Spleen (tissue), 11 donors: ENCODE measurements around the gene LDLRAD2. TPM values are rescaled to one million over a fixed set of nuclear protein-coding genes. Genes with fewer than 3 reads are reported as not detected.

Experiments used
- DNase-seq: peaks from one replicate; pipeline ENCODE4 v3.0.0-alpha.2; 2020
- H3K27ac ChIP-seq, 8 donors: fragments of 200-600 bp; sonication (generic) in 7 of 8; 1 replicate in 4 of 8; 2 replicates in 4 of 8; pipeline versions ENCODE4 v1.5.0 to v1.8.0; 2016 to 2021; ENCODE audit warnings: inconsistent platforms in 4 of 8, mild to moderate bottlenecking in 4 of 8, moderate library complexity in 1 of 8
- H3K27me3 ChIP-seq, 7 donors: fragments of 200-600 bp; sonication (generic) in 6 of 7; replicated peaks in 1 of 7; 1 replicate in 4 of 7; 2 replicates in 3 of 7; pipeline versions ENCODE4 v1.5.0 to v1.8.0; 2016 to 2021; ENCODE audit warnings: inconsistent platforms in 3 of 7, mild to moderate bottlenecking in 1 of 7
- H3K36me3 ChIP-seq, 6 donors: fragments of 200-600 bp; sonication (generic) in 5 of 6; 1 replicate in 4 of 6; 2 replicates in 2 of 6; pipeline versions ENCODE4 v1.5.0 to v1.8.0; 2016 to 2021; ENCODE audit warnings: inconsistent platforms in 2 of 6
- H3K4me1 ChIP-seq, 6 donors: fragments of 200-600 bp; sonication (generic) in 5 of 6; 1 replicate in 3 of 6; 2 replicates in 3 of 6; pipeline versions ENCODE4 v1.5.0 to v1.8.0; 2016 to 2021; ENCODE audit warnings: inconsistent platforms in 3 of 6
- H3K4me3 ChIP-seq, 8 donors: fragments of 200-600 bp; sonication (generic) in 7 of 8; 1 replicate in 4 of 8; 2 replicates in 4 of 8; pipeline versions ENCODE4 v1.5.0 to v1.8.0; 2016 to 2021; ENCODE audit warnings: inconsistent platforms in 4 of 8, mild to moderate bottlenecking in 4 of 8, moderate library complexity in 2 of 8
- H3K9me3 ChIP-seq, 8 donors: fragments of 200-600 bp; sonication (generic) in 7 of 8; 1 replicate in 4 of 8; 2 replicates in 4 of 8; pipeline versions ENCODE4 v1.5.0 to v1.8.0; 2016 to 2021; ENCODE audit warnings: inconsistent platforms in 4 of 8
- CTCF ChIP-seq, 11 experiments: fragments of 200-600 bp in 7 of 11; fragments of 450-650 bp in 4 of 11; sonication (generic) in 4 of 11; IDR thresholded peaks in 8 of 11; conservative IDR thresholded peaks in 3 of 11; 1 replicate in 7 of 11; 2 replicates in 4 of 11; pipeline versions ENCODE4 v1.4.0 to v1.8.0; 2016 to 2021; ENCODE audit warnings: antibody characterized with exemption in 11 of 11, inconsistent platforms in 4 of 11, mild to moderate bottlenecking in 1 of 11
- POLR2A ChIP-seq, 3 donors: fragments of 450-650 bp; IDR thresholded peaks; one replicate each; pipeline ENCODE4 v1.5.1; 2017; ENCODE audit warnings: antibody characterized with exemption in 3 of 3, mild to moderate bottlenecking in 1 of 3
- POLR2AphosphoS5 ChIP-seq, 3 donors: sonication (generic); formaldehyde crosslinking; IDR thresholded peaks; one replicate each; pipeline ENCODE4 v1.5.1; 2017; ENCODE audit warnings: antibody characterized with exemption in 3 of 3
- WGBS, 5 donors: extraction: QIAGEN DNeasy Blood & Tissue Kit in 3 of 5; methylation state at CpG; one replicate each; pipeline versions ENCODE4 v1.1.5 to v1.1.7; 2013 to 2018; 5-methylcytosine and 5-hydroxymethylcytosine counted together
- intact Hi-C: fragments of 100-400 bp; cut with DNase I; formaldehyde crosslinking; loops from one replicate; pipeline ENCODE4 v1.15.0; 2023; ENCODE audit warnings: low total_unique reads
- polyA plus RNA-seq, 3 donors: library from polyadenylated mRNA; stranded (reverse); fragments of 200-250 nt; gene quantifications; one replicate each; pipeline ENCODE4 v1.2.1, GENCODE V29; 2013
- total RNA-seq, 7 donors: library from RNA; depleted of rRNA in 3 of 7; stranded (reverse); fragments of >200 nt in 3 of 7; fragmentation: NEBNext Ultra II Directional in 4 of 7; extraction: Animal tissue kit (Norgen Biotek cat#: 25700) in 4 of 7; gene quantifications; one replicate each; pipeline versions ENCODE4 v1.1.0 to v1.2.1, GENCODE V29; 2016 to 2021
- donor health status: healthy with polysubstance abuse.
- donor health status: DM: no; HTN: no; CAD: no; lungs with moderate emphysema.
- donor health status: DM: no; HTN: no; CAD: no.
- donor health status: Bipolar disorder and iron deficiency.
- donor health status: healthy.
- donor health status: DM: no; HTN: no; CAD: no.
- donor health status: DM: yes; HTN: yes; CAD: no.

Gene LDLRAD2
- total and polyA plus RNA-seq, 10 donors, result 0.94 to 4.3 (median 1.4) TPM

DNA sequence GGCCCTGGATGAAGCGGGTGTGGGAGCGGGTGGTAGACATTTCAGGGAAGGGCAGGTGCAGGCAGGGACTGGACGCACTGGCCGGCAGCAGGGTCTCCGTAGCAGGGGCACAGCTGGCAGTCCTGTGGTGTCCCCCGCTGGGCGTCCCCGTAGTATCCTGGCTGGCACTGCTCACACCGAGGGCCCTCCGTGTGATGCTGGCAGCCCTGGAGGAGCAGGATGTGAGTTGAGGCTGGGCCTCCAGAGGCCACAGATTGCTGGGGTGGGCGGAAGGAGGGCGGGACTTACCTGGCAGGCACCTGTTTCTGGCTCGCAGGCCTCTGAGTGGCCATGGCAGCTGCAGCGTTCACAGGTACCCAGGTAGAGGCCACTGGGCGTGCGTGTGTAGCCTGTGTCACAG is 62.3 kb downstream of the LDLRAD2 start:
- peaks cover 0 to 10% (median 0%) of the 10 kb centered on the region in 6 donors for H3K4me1 ChIP-seq
- no peak for DNase-seq
- H3K27me3 ChIP-seq, result no peaks in the 10 kb centered on the region
- peaks cover 0 to 98% (median 42%) of the 10 kb centered on the region in 6 donors for H3K36me3 ChIP-seq
- H3K4me3 ChIP-seq, result no peak overlapping the region
- TF ChIP-seq CTCF (IDR thresholded peaks at IDR 0.05 in 8 of 11, conservative IDR thresholded peaks at IDR 0.05 in 3 of 11) (no peak), POLR2A (IDR thresholded peaks at IDR 0.05) (no peak), POLR2AphosphoS5 (IDR thresholded peaks at IDR 0.05) (no peak)
- no peaks in the 10 kb centered on the region for H3K9me3 ChIP-seq
- no peak overlapping the region for H3K27ac ChIP-seq
- 86 to 97% (median 88%) methylated on average over 11 to 16 of the region's 16 CpGs for WGBS, 5 donors
- intact Hi-C loops, result no loop called here

Other genes with a start within 250 kb of the LDLRAD2 start
- gene RAP1GAP, start 142.9 kb upstream of the LDLRAD2 start, total RNA-seq, result 10 to 100 TPM in 1 of 7 donors, 1 to 10 TPM in 4, under 1 TPM in 2; 0.69 to 12.1 (median 1.0) TPM
- under 1 TPM; 0.30 to 0.67 (median 0.41) TPM for gene RAP1GAP, start 142.9 kb upstream of the LDLRAD2 start, polyA plus RNA-seq
- 100 to 1,000 TPM in 1 of 7 donors, 10 to 100 TPM in 6; 78.5 to 105 (median 98.0) TPM for gene USP48, start 29.1 kb upstream of the LDLRAD2 start, total RNA-seq
- 10 to 100 TPM; 17.5 to 28.0 (median 25.7) TPM for gene USP48, start 29.1 kb upstream of the LDLRAD2 start, polyA plus RNA-seq
- gene HSPG2, start 125.0 kb downstream of the LDLRAD2 start, total RNA-seq, result 100 to 1,000 TPM in 6 of 7 donors, 10 to 100 TPM in 1; 69.7 to 395 (median 178) TPM
- 10 to 100 TPM; 14.4 to 63.5 (median 15.0) TPM for gene HSPG2, start 125.0 kb downstream of the LDLRAD2 start, polyA plus RNA-seq
- gene CELA3B, start 164.8 kb downstream of the LDLRAD2 start, total RNA-seq, result 1 to 10 TPM in 2 of 7 donors, under 1 TPM in 1, not detected in 4; 0.60 to 1.8 (median 1.3) TPM
- under 1 TPM; 0.08 to 0.38 (median 0.24) TPM for gene CELA3B, start 164.8 kb downstream of the LDLRAD2 start, polyA plus RNA-seq
- 1 to 10 TPM in 3 of 7 donors, not detected in 4; 1.7 to 5.2 (median 3.9) TPM for gene CELA3A, start 189.4 kb downstream of the LDLRAD2 start, total RNA-seq
- gene CELA3A, start 189.4 kb downstream of the LDLRAD2 start, polyA plus RNA-seq, result under 1 TPM; 0.45 to 0.94 (median 0.80) TPM
- gene CDC42, start 240.4 kb downstream of the LDLRAD2 start, total RNA-seq, result 100 to 1,000 TPM; 209 to 254 (median 233) TPM
- 100 to 1,000 TPM; 108 to 165 (median 155) TPM for gene CDC42, start 240.4 kb downstream of the LDLRAD2 start, polyA plus RNA-seq